IMR-90 (cell line): ENCODE results near the gene TTC19. TPM values are rescaled to one million over a fixed set of nuclear protein-coding genes. Genes with fewer than 3 reads are reported as not detected.

Experiments
- ELK1 ChIP-seq: fragments of 150-350 bp; IDR thresholded peaks from 2 replicates; pipeline ENCODE4 v1.6.1; 2016; ENCODE audit warnings: low read depth, mild to moderate bottlenecking, low read length, moderate library complexity, borderline replicate concordance
- MXI1 ChIP-seq: IDR thresholded peaks from 2 replicates; pipeline ENCODE4 v1.6.1; 2012; ENCODE audit warnings: low read depth, mild to moderate bottlenecking, low read length, moderate library complexity, borderline replicate concordance
- POLR2A ChIP-seq: IDR thresholded peaks from 2 replicates; pipeline ENCODE4 v1.6.1; 2012; ENCODE audit warnings: mild to moderate bottlenecking, low read depth, low read length
- RCOR1 ChIP-seq: IDR thresholded peaks from 2 replicates; pipeline ENCODE4 v1.6.1; 2012; ENCODE audit warnings: mild to moderate bottlenecking, low read length, improper control_type of control experiment; ENCODE audit not compliant: insufficient replicate concordance
- SMC3 ChIP-seq: fragments of 150-350 bp; IDR thresholded peaks from 2 replicates; pipeline ENCODE4 v1.6.1; 2016; ENCODE audit warnings: low read depth, mild to moderate bottlenecking, antibody characterized with exemption, low read length, moderate library complexity
- polyA plus RNA-seq, 3 experiments: library from polyadenylated mRNA; depleted of rRNA; stranded (reverse); fragments of >200 nt; gene quantifications; 2 replicates each; pipeline ENCODE4 v1.2.3, GENCODE V29; 2012; ENCODE audit warnings: low replicate concordance in 1 of 3
- total RNA-seq: library from RNA; depleted of rRNA; stranded (reverse); fragments of >200 nt; gene quantifications from 2 replicates; pipeline ENCODE4 v1.2.3, GENCODE V29; 2012

Gene TTC19
- total and polyA plus RNA-seq, 2 of the 4 experiments (the other 2 are of a cell fraction) = 8.3 to 12.9 TPM

GRCh38 chr17:15966183-15966878, 33.3 kb upstream of the TTC19 start (continued):
- no peak for TF ChIP-seq ELK1
- TF ChIP-seq MXI1 = no peak
- no peak for TF ChIP-seq RCOR1
- no peak for TF ChIP-seq POLR2A
- no peak for TF ChIP-seq SMC3
